Right lobe of liver (tissue), 6 donors: Measurements from ENCODE around the gene PTK7. TPM values are rescaled to one million over a fixed set of nuclear protein-coding genes. Genes with fewer than 3 reads are reported as not detected.

Experiments
- ATAC-seq, 4 donors: fragments of 200-7000 bp; cut with Tn5 transposase; one replicate each; pipeline ENCODE4 v1.9.1; 2020; ENCODE audit warnings: mild to moderate bottlenecking in 4 of 4, moderate library complexity in 4 of 4
- DNase-seq, 3 donors: peaks; one replicate each; pipeline ENCODE4 v3.0.0-alpha.2; 2020
- H3K27ac ChIP-seq, 3 donors: fragments of 200-600 bp; one replicate each; pipeline ENCODE4 v1.8.0; 2022
- H3K27me3 ChIP-seq, 2 donors: fragments of 200-600 bp; one replicate each; pipeline ENCODE4 v1.8.0; 2022
- H3K36me3 ChIP-seq, 4 donors: fragments of 200-600 bp; sonication (generic) in 1 of 4; one replicate each; pipeline versions ENCODE4 v1.5.1 to v1.8.0; 2017 to 2022; ENCODE audit warnings: control low read depth in 1 of 4
- H3K4me1 ChIP-seq, 4 donors: fragments of 200-600 bp; sonication (generic) in 1 of 4; one replicate each; pipeline versions ENCODE4 v1.5.1 to v1.8.0; 2017 to 2022; ENCODE audit warnings: control low read depth in 1 of 4
- H3K4me3 ChIP-seq, 3 donors: fragments of 200-600 bp; one replicate each; pipeline ENCODE4 v1.8.0; 2022
- H3K9me3 ChIP-seq, 4 donors: fragments of 200-600 bp; sonication (generic) in 1 of 4; one replicate each; pipeline versions ENCODE4 v1.5.1 to v1.8.0; 2017 to 2022; ENCODE audit warnings: control low read depth in 1 of 4
- CTCF ChIP-seq, 4 donors: fragments of 200-600 bp in 3 of 4; fragments of 450-650 bp in 1 of 4; IDR thresholded peaks; one replicate each; pipeline versions ENCODE4 v1.5.1 to v1.8.0; 2016 to 2022; ENCODE audit warnings: antibody characterized with exemption in 4 of 4, mild to moderate bottlenecking in 2 of 4
- POLR2A ChIP-seq: fragments of 450-650 bp; IDR thresholded peaks from one replicate; pipeline ENCODE4 v1.6.1; 2017; ENCODE audit warnings: antibody characterized with exemption, mild to moderate bottlenecking
- WGBS: methylation state at CpG from one replicate; pipeline ENCODE4 v1.1.6; 2018; ENCODE audit warnings: low coverage, low lambda C conversion rate; ENCODE audit not compliant: insufficient coverage; ENCODE audit errors: missing lambda C conversion rate; 5-methylcytosine and 5-hydroxymethylcytosine counted together
- intact Hi-C, 2 donors: fragments of 100-400 bp; cut with DNase I; formaldehyde crosslinking; loops; one replicate each; pipeline versions ENCODE4 v1.11.2 to v1.14.1; 2022
- long read RNA-seq: library from polyadenylated mRNA; unstranded; transcript quantifications from one replicate; pipeline ENCODE4 v2.0.0, GENCODE V29; 2019
- total RNA-seq, 6 experiments: library from RNA; depleted of rRNA in 2 of 6; stranded (reverse); fragments of >200 nt in 2 of 6; fragmentation: NEBNext Ultra II Directional in 3 of 6; extraction: Animal tissue kit (Norgen Biotek cat#: 25700) in 3 of 6; gene quantifications; one replicate each; pipeline versions ENCODE4 v1.1.0 to v1.2.4, GENCODE V29; 2016 to 2023
- donor health status: DM: no; HTN: yes; CAD: no.
- donor health status: DM: no; HTN: no; CAD: no.
- donor health status: DM: no; HTN: no; CAD: no.
- donor health status: DM: no; HTN: yes; CAD: no.
- donor health status: DM: no; HTN: yes; CAD: no.

PTK7 gene
- 1 to 10 TPM in 3 of 6 experiments, under 1 TPM in 3; 0.55 to 1.8 (median 0.99) TPM for total RNA-seq
- long read RNA-seq: 0 reads

GRCh38 chr6:43075670-43076463 lies at the start of gene PTK7:
Gene PTK7 (plus strand): TSS chr6:43076314. CDS start chr6:43076489, 175 bp downstream.
- Histone ChIP-seq H3K4me1 (peaks cover 0 to 5% (median under 1%) of the 10 kb centered on the region in 4 donors), H3K27ac (no peak within 1 kb of the TSS), H3K4me3 (peak within 1 kb of the TSS; percentile 32 to 47 (median 38)), H3K27me3 (no peaks in the 10 kb centered on the region), H3K36me3 (peaks cover 0 to 32% (median 12%) of the 10 kb centered on the region in 4 donors), H3K9me3 (no peaks in the 10 kb centered on the region)
- DNase-seq (peak in 1 of 3 donors; percentile 28), ATAC-seq (peak; percentile 35 to 49 (median 37))
- WGBS: 44% methylated on average over 4 of the region's 60 CpGs
- intact Hi-C loops: no loop called here
- TF ChIP-seq CTCF (IDR thresholded peaks at IDR 0.05) (no peak), POLR2A (no peak)

GRCh38 chr6:43026365-43026764 lies 49.7 kb upstream of the PTK7 start:
- no peaks in the 10 kb centered on the region for H3K9me3 ChIP-seq
- DNase-seq (no peak), ATAC-seq (no peak)
- H3K36me3 ChIP-seq: peaks cover 0 to 63% (median 28%) of the 10 kb centered on the region in 4 donors
- TF ChIP-seq CTCF (IDR thresholded peaks at IDR 0.05) (no peak), POLR2A (no peak)
- intact Hi-C loops: no loop called here
- no peaks in the 10 kb centered on the region for H3K27me3 ChIP-seq
- peaks cover 0 to 4% (median 0%) of the 10 kb centered on the region in 4 donors for H3K4me1 ChIP-seq
- WGBS: 98% methylated on average over 5 of the region's 5 CpGs
- no peak overlapping the region for H3K27ac ChIP-seq
- no peak overlapping the region for H3K4me3 ChIP-seq

- H3K4me1 ChIP-seq: no peaks in the 10 kb centered on the region
- H3K36me3 ChIP-seq: peaks cover 0 to 73% (median 28%) of the 10 kb centered on the region in 4 donors
- TF ChIP-seq POLR2A (no peak), CTCF (IDR thresholded peaks at IDR 0.05) (no peak)
- DNase-seq (no peak), ATAC-seq (no peak)
- H3K27me3 ChIP-seq: no peaks in the 10 kb centered on the region
- no peak overlapping the region for H3K27ac ChIP-seq
- H3K9me3 ChIP-seq: no peaks in the 10 kb centered on the region
- intact Hi-C loops: no loop called here
- 92% methylated on average over 5 of the region's 9 CpGs for WGBS
- no peak overlapping the region for H3K4me3 ChIP-seq
Observed at GRCh38 chr6:43029120-43029519, 47.0 kb upstream of the PTK7 start.

GRCh38 chr6:43032326-43032725 lies 43.8 kb upstream of the PTK7 start:
- H3K27ac ChIP-seq: no peak overlapping the region
- no peaks in the 10 kb centered on the region for H3K9me3 ChIP-seq
- DNase-seq (no peak), ATAC-seq (no peak)
- H3K27me3 ChIP-seq: no peaks in the 10 kb centered on the region
- H3K36me3 ChIP-seq: peaks cover 0 to 46% (median 14%) of the 10 kb centered on the region in 4 donors
- no peak overlapping the region for H3K4me3 ChIP-seq
- intact Hi-C loops: no loop called here
- H3K4me1 ChIP-seq: peaks cover 0 to 11% (median 0%) of the 10 kb centered on the region in 4 donors
- TF ChIP-seq POLR2A (no peak), CTCF (IDR thresholded peaks at IDR 0.05) (no peak)
- WGBS: 90% methylated on average over 2 of the region's 4 CpGs
